ENCODE measurements around the gene NHLH1.

Gene NHLH1

GRCh38 chr1:160357286-160358002 is 9.4 kb upstream of the NHLH1 start:
- TF ChIP-seq, protein P1, sequence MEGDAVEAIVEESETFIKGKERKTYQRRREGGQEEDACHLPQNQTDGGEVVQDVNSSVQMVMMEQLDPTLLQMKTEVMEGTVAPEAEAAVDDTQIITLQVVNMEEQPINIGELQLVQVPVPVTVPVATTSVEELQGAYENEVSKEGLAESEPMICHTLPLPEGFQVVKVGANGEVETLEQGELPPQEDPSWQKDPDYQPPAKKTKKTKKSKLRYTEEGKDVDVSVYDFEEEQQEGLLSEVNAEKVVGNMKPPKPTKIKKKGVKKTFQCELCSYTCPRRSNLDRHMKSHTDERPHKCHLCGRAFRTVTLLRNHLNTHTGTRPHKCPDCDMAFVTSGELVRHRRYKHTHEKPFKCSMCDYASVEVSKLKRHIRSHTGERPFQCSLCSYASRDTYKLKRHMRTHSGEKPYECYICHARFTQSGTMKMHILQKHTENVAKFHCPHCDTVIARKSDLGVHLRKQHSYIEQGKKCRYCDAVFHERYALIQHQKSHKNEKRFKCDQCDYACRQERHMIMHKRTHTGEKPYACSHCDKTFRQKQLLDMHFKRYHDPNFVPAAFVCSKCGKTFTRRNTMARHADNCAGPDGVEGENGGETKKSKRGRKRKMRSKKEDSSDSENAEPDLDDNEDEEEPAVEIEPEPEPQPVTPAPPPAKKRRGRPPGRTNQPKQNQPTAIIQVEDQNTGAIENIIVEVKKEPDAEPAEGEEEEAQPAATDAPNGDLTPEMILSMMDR (IDR thresholded peaks at IDR 0.05; ENCODE audit: insufficient read depth, low read depth, low read length, missing control alignments) = no peak
- no peak overlapping the region for H3K4me3 ChIP-seq (ENCODE audit: low read depth, low read length)
- no peak for DNase-seq (ENCODE audit: low read depth)

- no peak overlapping the region for H3K4me3 ChIP-seq (ENCODE audit: low read depth, low read length)
- TF ChIP-seq, protein P1 (IDR thresholded peaks at IDR 0.05; ENCODE audit: insufficient read depth, low read depth, low read length, missing control alignments) = no peak
These were observed 8.8 kb upstream of the NHLH1 start for GRCh38 chr1:160358073-160358472.

DNA sequence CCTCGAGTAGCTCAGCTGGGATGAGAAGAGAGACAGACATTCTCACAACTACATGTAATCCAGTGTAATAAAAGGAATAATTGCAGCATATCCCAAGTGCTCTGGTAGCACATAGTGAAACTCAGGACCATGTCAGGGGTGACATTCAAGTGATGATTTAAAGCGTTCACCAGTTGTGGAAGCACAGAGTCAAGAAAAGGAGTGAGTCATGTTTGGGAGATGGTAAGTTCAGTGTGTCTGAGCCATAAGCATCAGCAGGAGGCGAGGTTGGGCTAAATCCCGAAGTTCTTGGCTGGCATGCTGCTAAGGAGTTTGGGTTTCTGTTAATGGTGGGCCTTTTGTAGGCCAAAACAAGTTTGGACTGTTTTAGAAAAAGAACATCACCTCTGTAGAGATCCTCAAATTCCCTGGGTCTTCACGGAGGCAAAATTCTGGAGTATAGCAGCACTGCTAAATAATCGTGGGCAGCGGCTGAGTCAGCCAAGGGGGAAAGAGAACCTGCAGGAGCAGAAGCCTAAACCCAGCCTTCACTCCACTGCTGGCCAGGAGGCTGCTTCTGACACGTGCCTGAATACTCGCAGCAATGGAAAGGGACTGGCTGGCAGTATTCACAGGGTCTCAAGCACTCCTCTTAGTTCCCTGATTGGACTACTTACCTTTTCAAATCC is 7.2 kb upstream of the NHLH1 start:
- no peak overlapping the region for H3K4me3 ChIP-seq (ENCODE audit: low read depth, low read length)
- DNase-seq (ENCODE audit: low read depth) = no peak
- TF ChIP-seq, protein P1 (IDR thresholded peaks at IDR 0.05; ENCODE audit: insufficient read depth, low read depth, low read length, missing control alignments) = no peak

More at GRCh38 chr1:160358073-160358472, 8.8 kb upstream of the NHLH1 start:
- no peak for DNase-seq (ENCODE audit: low read depth)

DNA sequence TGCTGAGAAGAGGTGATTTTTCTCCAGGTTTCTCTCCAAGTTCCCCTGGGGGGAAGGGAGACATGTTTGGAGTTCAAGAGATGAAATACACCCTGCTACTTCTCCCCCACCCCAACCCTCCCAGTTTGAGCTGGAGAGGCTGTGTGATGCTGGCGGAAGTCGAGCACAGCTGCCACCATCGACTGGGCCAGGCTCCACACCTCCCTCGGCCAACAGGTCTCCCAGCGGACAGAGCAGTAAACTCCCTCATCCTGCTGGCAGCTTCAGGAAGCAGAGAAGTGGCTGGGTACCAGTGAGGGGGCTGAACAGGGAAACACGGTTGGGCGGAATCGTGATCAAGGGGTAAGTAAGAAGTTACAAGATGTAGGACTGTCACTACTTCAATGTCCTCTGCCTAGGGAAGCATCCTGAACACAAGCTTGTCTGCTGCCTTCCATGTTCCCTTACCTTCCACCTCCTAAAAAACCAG is 6.6 kb upstream of the NHLH1 start:
- H3K4me3 ChIP-seq (ENCODE audit: low read depth, low read length) = no peak overlapping the region
- DNase-seq (ENCODE audit: low read depth) = no peak
- TF ChIP-seq, protein P1 (IDR thresholded peaks at IDR 0.05; ENCODE audit: insufficient read depth, low read depth, low read length, missing control alignments) = no peak

GRCh38 chr1:160361199-160361598 is 5.7 kb upstream of the NHLH1 start:
- no peak overlapping the region for H3K4me3 ChIP-seq (ENCODE audit: low read depth, low read length)
- DNase-seq (ENCODE audit: low read depth) = no peak
- TF ChIP-seq, protein P1 (IDR thresholded peaks at IDR 0.05; ENCODE audit: insufficient read depth, low read depth, low read length, missing control alignments) = no peak

- no peak overlapping the region for H3K4me3 ChIP-seq (ENCODE audit: low read depth, low read length)
- DNase-seq (ENCODE audit: low read depth) = no peak
- TF ChIP-seq, protein P1 (IDR thresholded peaks at IDR 0.05; ENCODE audit: insufficient read depth, low read depth, low read length, missing control alignments) = no peak
These were observed 5.1 kb upstream of the NHLH1 start for GRCh38 chr1:160361814-160362167.

All from GM12865 (cell line).